Esophagus muscularis mucosa (tissue), 3 donors: ENCODE results near the gene KRT71.

Source experiments
- EP300 ChIP-seq: sonication (generic); formaldehyde crosslinking; IDR thresholded peaks from one replicate; pipeline ENCODE4 v1.6.1; 2017; ENCODE audit warnings: antibody characterized with exemption
- TF ChIP-seq, protein P1 (sequence below), 3 experiments: fragments of 200-600 bp in 2 of 3; fragments of 450-650 bp in 1 of 3; sonication (generic) in 2 of 3; IDR thresholded peaks; one replicate each; pipeline ENCODE4 v1.5.1; 2017 to 2019; ENCODE audit warnings: antibody characterized with exemption in 3 of 3, mild to moderate bottlenecking in 2 of 3, moderate library complexity in 1 of 3

DNA sequence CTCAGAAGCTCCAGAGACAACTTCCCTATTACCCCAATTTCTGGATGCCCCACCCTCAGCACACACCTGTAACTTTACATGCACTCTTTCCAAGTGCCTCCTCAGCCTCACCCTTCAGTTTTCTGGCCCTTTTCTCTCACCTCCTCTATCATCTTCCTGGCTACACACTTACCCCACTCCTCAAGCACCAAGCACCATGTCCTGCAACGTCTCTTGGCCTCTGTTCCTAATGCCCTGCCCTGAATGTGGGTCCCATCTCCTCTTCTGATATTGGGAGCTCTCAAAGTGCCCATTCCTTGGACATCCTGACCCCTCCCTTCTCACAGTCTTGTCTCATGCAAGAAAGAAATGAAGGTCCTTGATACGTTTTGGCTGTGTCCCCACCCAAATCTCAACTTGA, 47.1 kb upstream of the KRT71 start:
- TF ChIP-seq, protein P1, sequence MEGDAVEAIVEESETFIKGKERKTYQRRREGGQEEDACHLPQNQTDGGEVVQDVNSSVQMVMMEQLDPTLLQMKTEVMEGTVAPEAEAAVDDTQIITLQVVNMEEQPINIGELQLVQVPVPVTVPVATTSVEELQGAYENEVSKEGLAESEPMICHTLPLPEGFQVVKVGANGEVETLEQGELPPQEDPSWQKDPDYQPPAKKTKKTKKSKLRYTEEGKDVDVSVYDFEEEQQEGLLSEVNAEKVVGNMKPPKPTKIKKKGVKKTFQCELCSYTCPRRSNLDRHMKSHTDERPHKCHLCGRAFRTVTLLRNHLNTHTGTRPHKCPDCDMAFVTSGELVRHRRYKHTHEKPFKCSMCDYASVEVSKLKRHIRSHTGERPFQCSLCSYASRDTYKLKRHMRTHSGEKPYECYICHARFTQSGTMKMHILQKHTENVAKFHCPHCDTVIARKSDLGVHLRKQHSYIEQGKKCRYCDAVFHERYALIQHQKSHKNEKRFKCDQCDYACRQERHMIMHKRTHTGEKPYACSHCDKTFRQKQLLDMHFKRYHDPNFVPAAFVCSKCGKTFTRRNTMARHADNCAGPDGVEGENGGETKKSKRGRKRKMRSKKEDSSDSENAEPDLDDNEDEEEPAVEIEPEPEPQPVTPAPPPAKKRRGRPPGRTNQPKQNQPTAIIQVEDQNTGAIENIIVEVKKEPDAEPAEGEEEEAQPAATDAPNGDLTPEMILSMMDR (IDR thresholded peaks at IDR 0.05): no peak
- no peak for TF ChIP-seq EP300
